Prostate gland (tissue), 2 donors: ENCODE results near the gene ZCCHC2.

Experiments used
- CTCF ChIP-seq, 4 experiments: fragments of 200-600 bp in 2 of 4; fragments of 450-650 bp in 2 of 4; sonication (generic) in 2 of 4; IDR thresholded peaks; 1 replicate in 3 of 4; 2 replicates in 1 of 4; pipeline ENCODE4 v1.5.1; 2016 to 2019; ENCODE audit warnings: antibody characterized with exemption in 4 of 4, mild to moderate bottlenecking in 2 of 4, moderate library complexity in 2 of 4
- POLR2A ChIP-seq: fragments of 450-650 bp; IDR thresholded peaks from one replicate; pipeline ENCODE4 v1.6.1; 2016; ENCODE audit warnings: antibody characterized with exemption, mild to moderate bottlenecking
- POLR2AphosphoS5 ChIP-seq: sonication (generic); formaldehyde crosslinking; IDR thresholded peaks from one replicate; pipeline ENCODE4 v1.6.1; 2017; ENCODE audit warnings: antibody characterized with exemption

GRCh38 chr18:62479574-62479973 lies 43.3 kb upstream of the ZCCHC2 start:
- no peak for TF ChIP-seq CTCF (IDR thresholded peaks at IDR 0.05)
- no peak for TF ChIP-seq POLR2A
- TF ChIP-seq POLR2AphosphoS5, result no peak
